WTC11 (cell line): ENCODE results near the gene MYO16. TPM values are rescaled to one million over a fixed set of nuclear protein-coding genes. Genes with fewer than 3 reads are reported as not detected.

Source experiments
- ATAC-seq: fragments of 200-7000 bp; cut with Tn5 transposase; 2 replicates; pipeline ENCODE4 v1.10.0; 2021; ENCODE audit warnings: mild to moderate bottlenecking, moderate library complexity
- CTCF ChIA-PET: fragments of 300-600 bp; sonication (Branson Sonifier 250); formaldehyde crosslinking; loops from one replicate; lab custom pipeline; 2021; ENCODE audit warnings: antibody characterized with exemption; lab: Charles Lee
- POLR2A ChIA-PET: fragments of 350-600 bp; sonication (Branson Sonifier 250); formaldehyde crosslinking; loops from one replicate; lab custom pipeline; 2021; ENCODE audit warnings: antibody characterized with exemption; lab: Charles Lee
- DNase-seq: peaks from one replicate; pipeline ENCODE4 v3.0.0; 2021; ENCODE audit warnings: low spot score
- H3K27ac Mint-ChIP-seq: 2 replicates; pipeline ENCODE4 v1.8.0; 2021; ENCODE audit warnings: mixed read lengths
- H3K27me3 Mint-ChIP-seq: 2 replicates; pipeline ENCODE4 v1.8.0; 2021; ENCODE audit warnings: low read depth, mild to moderate bottlenecking, moderate library complexity, mixed read lengths
- H3K36me3 Mint-ChIP-seq: 2 replicates; pipeline ENCODE4 v1.8.0; 2021; ENCODE audit warnings: mixed read lengths
- H3K4me1 Mint-ChIP-seq: 2 replicates; pipeline ENCODE4 v1.8.0; 2022; ENCODE audit warnings: mixed read lengths
- H3K4me3 Mint-ChIP-seq: 2 replicates; pipeline ENCODE4 v1.8.0; 2021; ENCODE audit warnings: mild to moderate bottlenecking, moderate library complexity, mixed read lengths
- H3K9me3 Mint-ChIP-seq: 2 replicates; pipeline ENCODE4 v1.8.0; 2021; ENCODE audit warnings: mixed read lengths
- ATF2 ChIP-seq: sonication (generic); formaldehyde crosslinking; IDR thresholded peaks from 2 replicates; pipeline ENCODE4 v1.8.1; 2022; ENCODE audit warnings: low read depth, missing genetic modification reagents, borderline replicate concordance
- E2F4 ChIP-seq: sonication (generic); formaldehyde crosslinking; IDR thresholded peaks from 2 replicates; pipeline ENCODE4 v1.8.1; 2022; ENCODE audit warnings: low read depth, mild to moderate bottlenecking, moderate library complexity, missing genetic modification reagents, borderline replicate concordance
- EMX1 ChIP-seq: fragments of 250-450 bp; sonication (Bioruptor Pico); IDR thresholded peaks from 2 replicates; pipeline ENCODE4 v1.8.0; 2021; ENCODE audit warnings: mild to moderate bottlenecking
- ESRRA ChIP-seq: sonication (generic); formaldehyde crosslinking; IDR thresholded peaks from 2 replicates; pipeline ENCODE4 v1.8.1; 2022; ENCODE audit warnings: mild to moderate bottlenecking, missing genetic modification reagents, borderline replicate concordance
- ETV6 ChIP-seq: sonication (generic); formaldehyde crosslinking; IDR thresholded peaks from 2 replicates; pipeline ENCODE4 v1.8.1; 2022; ENCODE audit warnings: mild to moderate bottlenecking, missing genetic modification reagents
- FOXJ3 ChIP-seq: sonication (generic); formaldehyde crosslinking; IDR thresholded peaks from 2 replicates; pipeline ENCODE4 v1.9.0; 2021; ENCODE audit warnings: missing genetic modification reagents, mild to moderate bottlenecking, borderline replicate concordance
- FOXP1 ChIP-seq: sonication (generic); formaldehyde crosslinking; IDR thresholded peaks from 2 replicates; pipeline ENCODE4 v1.8.0; 2022; ENCODE audit warnings: missing genetic modification reagents, mild to moderate bottlenecking, moderate library complexity, borderline replicate concordance
- FOXP4 ChIP-seq: sonication (generic); formaldehyde crosslinking; IDR thresholded peaks from 2 replicates; pipeline ENCODE4 v1.8.0; 2022; ENCODE audit warnings: mild to moderate bottlenecking, missing genetic modification reagents
- IRF2 ChIP-seq: sonication (generic); formaldehyde crosslinking; IDR thresholded peaks from 2 replicates; pipeline ENCODE4 v1.8.0; 2022; ENCODE audit warnings: low read depth, missing genetic modification reagents, borderline replicate concordance
- JAZF1 ChIP-seq: fragments of 250-450 bp; sonication (Bioruptor Pico); IDR thresholded peaks from 2 replicates; pipeline ENCODE4 v1.9.0; 2021; ENCODE audit warnings: moderate library complexity, mild to moderate bottlenecking, inconsistent platforms
- JUN ChIP-seq: sonication (generic); formaldehyde crosslinking; IDR thresholded peaks from 2 replicates; pipeline ENCODE4 v1.8.0; 2023; ENCODE audit warnings: mild to moderate bottlenecking, missing genetic modification reagents
- OVOL2 ChIP-seq: fragments of 250-450 bp; sonication (Bioruptor Pico); IDR thresholded peaks from 2 replicates; pipeline ENCODE4 v1.9.0; 2021; ENCODE audit warnings: mild to moderate bottlenecking, borderline replicate concordance
- RELA ChIP-seq: sonication (generic); formaldehyde crosslinking; IDR thresholded peaks from 2 replicates; pipeline ENCODE4 v1.8.1; 2022; ENCODE audit warnings: missing genetic modification reagents, mild to moderate bottlenecking, borderline replicate concordance
- SP1 ChIP-seq: sonication (generic); formaldehyde crosslinking; conservative IDR thresholded peaks from 2 replicates; pipeline ENCODE4 v1.8.1; 2022; ENCODE audit warnings: missing genetic modification reagents
- STAT6 ChIP-seq: sonication (generic); formaldehyde crosslinking; conservative IDR thresholded peaks from 2 replicates; pipeline ENCODE4 v1.8.1; 2023; ENCODE audit warnings: mild to moderate bottlenecking, low read depth, missing genetic modification reagents, moderate library complexity
- TP53 ChIP-seq: sonication (generic); formaldehyde crosslinking; IDR thresholded peaks from 2 replicates; pipeline ENCODE4 v1.8.1; 2023; ENCODE audit warnings: mild to moderate bottlenecking, missing genetic modification reagents
- USF1 ChIP-seq: sonication (generic); formaldehyde crosslinking; IDR thresholded peaks from 2 replicates; pipeline ENCODE4 v1.8.0; 2022; ENCODE audit warnings: mild to moderate bottlenecking, missing genetic modification reagents
- ZBTB43 ChIP-seq: sonication (generic); formaldehyde crosslinking; IDR thresholded peaks from 2 replicates; pipeline ENCODE4 v1.8.1; 2023; ENCODE audit warnings: mild to moderate bottlenecking, missing genetic modification reagents
- ZNF396 ChIP-seq: fragments of 250-450 bp; sonication (Bioruptor Pico); IDR thresholded peaks from 2 replicates; pipeline ENCODE4 v1.8.0; 2021; ENCODE audit warnings: mild to moderate bottlenecking, moderate library complexity, borderline replicate concordance
- total RNA-seq: library from RNA; stranded (reverse); gene quantifications from 3 replicates; pipeline ENCODE4 v1.2.3, GENCODE V29; 2021

MYO16 gene
- total RNA-seq, 1 experiment from 2014 or later, result 0.09 TPM

GRCh38 chr13:108807841-108808240, 178.4 kb downstream of the MYO16 start (continued):
- TF ChIP-seq FOXJ3 (no peak), TP53 (no peak)

- POLR2A ChIA-PET, result no interaction called here
- no peak overlapping the region for H3K27ac Mint-ChIP-seq
- no peak for TF ChIP-seq RELA
- no peak for TF ChIP-seq ATF2
- no peak for TF ChIP-seq JUN (CRISPR knock-in tag)
- TF ChIP-seq USF1 (CRISPR knock-in tag), result no peak
- TF ChIP-seq FOXP1 (CRISPR knock-in tag), result no peak
- TF ChIP-seq STAT6 (CRISPR knock-in tag), result no peak
- no peak for TF ChIP-seq ESRRA (CRISPR knock-in tag)
- no peak for TF ChIP-seq IRF2 (CRISPR knock-in tag)
- no peak for TF ChIP-seq JAZF1 (CRISPR knock-in tag)
- no peak for TF ChIP-seq E2F4 (CRISPR knock-in tag)
- TF ChIP-seq FOXP4 (CRISPR knock-in tag), result no peak
- no peak for TF ChIP-seq ZBTB43 (CRISPR knock-in tag)
- TF ChIP-seq ZNF396 (CRISPR knock-in tag), result no peak
- TF ChIP-seq ETV6 (CRISPR knock-in tag), result no peak
- TF ChIP-seq EMX1 (CRISPR knock-in tag), result no peak
- no peak for TF ChIP-seq OVOL2 (CRISPR knock-in tag)
- TF ChIP-seq SP1 (CRISPR knock-in tag), result no peak
- no peak overlapping the region for H3K4me3 Mint-ChIP-seq
- peaks cover 19% of the 10 kb centered on the region for H3K4me1 Mint-ChIP-seq
- H3K36me3 Mint-ChIP-seq, result no peaks in the 10 kb centered on the region
- no peaks in the 10 kb centered on the region for H3K27me3 Mint-ChIP-seq
- DNase-seq, result no peak
- CTCF ChIA-PET, result interaction anchor here (0.6 kb wide), 1 partner anchor 80 kb away, joined by 3 read pairs; no protein-coding TSS in a partner anchor
- peaks cover 15% of the 10 kb centered on the region for H3K9me3 Mint-ChIP-seq
- ATAC-seq, result no peak
Measured at GRCh38 chr13:108812165-108812564, 182.8 kb downstream of the MYO16 start.
